Erythroblast (primary cell): Measurements from ENCODE around the gene ZDHHC17.

Experiments
- DNase-seq, 2 experiments: peaks; one replicate each; lab custom pipeline; 2025; lab: John Stamatoyannopoulos, UW
- GATA1 ChIP-seq: IDR thresholded peaks from 2 replicates; pipeline ENCODE4 v1.6.1; 2011; ENCODE audit warnings: low read depth, mild to moderate bottlenecking, control low read depth, low read length, moderate library complexity
- POLR2A ChIP-seq: IDR thresholded peaks from 2 replicates; pipeline ENCODE4 v1.6.1; 2011; ENCODE audit warnings: mild to moderate bottlenecking, low read length

ZDHHC17 gene

DNA sequence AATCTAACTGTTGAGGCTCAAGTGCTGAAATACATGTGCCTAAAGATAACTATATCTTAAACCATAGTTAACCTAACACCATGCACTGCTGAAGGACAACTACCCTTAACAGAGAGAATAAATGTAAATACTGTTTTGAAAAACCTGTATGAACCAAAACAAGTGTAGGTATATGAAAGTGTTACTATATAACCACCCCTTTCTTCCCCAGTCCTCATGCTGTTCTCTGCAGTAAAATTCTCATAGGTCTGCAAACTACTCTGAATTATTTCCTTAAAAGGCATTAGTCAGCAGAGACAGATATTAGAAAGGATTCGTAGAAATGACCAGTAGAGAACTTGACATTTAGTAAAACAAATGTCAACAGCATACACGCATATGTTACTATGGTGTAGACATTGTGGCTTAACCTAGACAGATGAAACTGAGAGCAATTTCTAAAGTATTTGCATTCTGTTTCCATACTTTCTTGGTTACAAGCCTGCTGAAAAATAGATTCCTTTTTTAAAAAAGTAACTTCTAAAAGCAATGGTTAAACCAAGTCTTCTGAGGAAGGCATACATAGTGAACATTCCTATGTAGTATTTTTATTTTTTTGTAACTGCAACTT is 101.0 kb downstream of the ZDHHC17 start:
- no peak for DNase-seq

DNA sequence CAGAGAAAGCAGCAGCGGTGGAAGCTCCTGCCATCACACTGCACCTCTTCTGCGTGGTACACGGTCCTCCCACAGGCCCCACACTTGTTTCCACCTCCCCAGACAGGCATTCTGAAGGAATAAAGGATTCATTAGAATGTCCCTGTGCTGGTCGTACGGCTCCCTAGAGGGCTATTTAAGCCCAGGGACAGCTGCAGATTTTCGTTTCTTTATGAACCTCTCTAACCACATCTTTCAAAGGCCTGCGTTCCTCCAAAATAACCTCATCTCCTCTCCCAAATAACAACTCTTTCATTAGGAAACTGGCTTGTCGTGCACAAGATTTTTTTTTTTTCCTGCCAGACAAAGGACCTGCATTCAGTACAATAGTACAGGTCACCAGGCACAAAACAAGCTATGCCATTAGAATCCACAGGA is 102.2 kb downstream of the ZDHHC17 start:
- no peak for DNase-seq
- TF ChIP-seq POLR2A (no peak), GATA1 (no peak)

More for the DNA sequence above, 101.0 kb downstream of the ZDHHC17 start:
- TF ChIP-seq GATA1 (no peak), POLR2A (no peak)

DNA sequence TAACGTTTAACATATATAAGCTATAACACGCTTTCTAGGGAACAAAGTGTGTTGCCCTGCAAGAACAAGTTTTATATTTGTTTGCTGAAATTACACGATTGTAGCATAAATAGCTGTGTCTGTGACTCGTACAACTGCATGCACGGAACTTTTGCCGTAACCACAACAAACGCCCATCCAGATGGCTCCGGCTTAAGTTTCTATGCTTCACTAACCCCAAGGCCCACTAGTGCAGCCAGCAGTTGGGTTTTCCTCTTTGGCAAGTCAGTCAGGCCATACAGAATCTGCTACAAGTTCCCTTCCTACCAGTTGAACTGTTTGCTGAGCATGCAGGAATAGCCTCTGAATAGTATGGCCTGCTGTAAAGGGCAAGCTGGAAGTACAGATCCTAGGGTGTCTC is 102.8 kb downstream of the ZDHHC17 start:
- no peak for DNase-seq
- TF ChIP-seq GATA1 (no peak), POLR2A (no peak)

DNA sequence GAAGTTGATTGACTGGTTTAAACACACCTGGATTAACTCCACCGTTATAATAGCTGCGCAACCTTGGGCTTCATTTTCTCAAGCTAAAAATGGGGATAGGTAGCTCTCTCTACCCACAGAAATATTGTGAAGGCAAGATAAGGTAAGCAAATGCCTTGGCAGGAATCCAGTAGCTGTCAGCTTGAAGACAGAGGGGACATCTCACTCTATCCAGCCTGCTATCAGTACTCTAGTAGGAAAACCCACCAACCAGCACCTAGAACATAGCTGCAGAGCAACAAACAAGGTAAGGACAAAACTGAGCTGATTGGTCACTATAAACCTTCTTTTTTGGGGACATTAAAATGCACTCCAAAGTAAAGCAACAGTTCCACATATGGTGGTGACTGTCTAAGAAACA is 107.2 kb downstream of the ZDHHC17 start:
- TF ChIP-seq GATA1, result no peak
- TF ChIP-seq POLR2A, result no peak
- peak; percentile 13 to 68 for DNase-seq

DNA sequence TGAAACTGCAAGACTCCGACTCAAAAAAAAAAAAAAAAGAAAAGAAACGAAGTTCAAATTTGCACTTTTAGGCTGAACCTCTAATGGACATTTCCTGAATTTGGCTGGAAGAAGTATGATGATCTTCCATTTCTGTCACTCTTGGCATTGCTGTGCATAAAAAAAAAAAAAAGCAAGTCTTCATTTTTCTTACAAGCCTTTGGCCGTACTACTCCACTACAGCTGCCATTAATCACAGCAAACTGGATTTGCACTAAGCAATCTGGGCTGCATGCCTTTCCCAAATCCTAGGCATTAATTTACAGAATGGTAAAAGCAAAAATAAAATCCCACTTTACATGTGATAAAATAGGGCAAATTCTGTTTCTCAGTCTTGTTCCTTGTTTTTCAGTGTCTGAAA is 107.8 kb downstream of the ZDHHC17 start:
- no peak for TF ChIP-seq GATA1
- TF ChIP-seq POLR2A, result no peak
- no peak for DNase-seq

DNA sequence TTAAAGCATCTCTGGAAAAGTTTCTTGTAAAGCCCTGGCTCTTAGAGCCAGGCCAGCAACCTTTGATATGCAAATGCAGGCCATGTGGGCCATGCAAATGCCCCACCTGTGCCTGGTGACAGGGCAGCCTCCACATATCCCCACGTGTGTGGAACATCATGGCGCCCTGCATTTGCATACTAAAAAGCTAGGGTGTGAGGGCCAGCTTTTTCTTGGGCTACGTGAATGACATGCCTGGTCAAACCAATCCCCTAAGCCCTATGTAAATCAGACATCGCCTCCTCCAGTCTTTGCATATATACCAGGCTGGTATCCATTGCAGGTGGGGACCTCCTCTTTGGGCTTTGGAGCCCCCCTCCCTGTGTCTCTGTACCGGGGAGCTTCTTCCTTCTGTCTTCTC is 108.5 kb downstream of the ZDHHC17 start:
- no peak for DNase-seq
- TF ChIP-seq POLR2A, result no peak
- TF ChIP-seq GATA1, result no peak

DNA sequence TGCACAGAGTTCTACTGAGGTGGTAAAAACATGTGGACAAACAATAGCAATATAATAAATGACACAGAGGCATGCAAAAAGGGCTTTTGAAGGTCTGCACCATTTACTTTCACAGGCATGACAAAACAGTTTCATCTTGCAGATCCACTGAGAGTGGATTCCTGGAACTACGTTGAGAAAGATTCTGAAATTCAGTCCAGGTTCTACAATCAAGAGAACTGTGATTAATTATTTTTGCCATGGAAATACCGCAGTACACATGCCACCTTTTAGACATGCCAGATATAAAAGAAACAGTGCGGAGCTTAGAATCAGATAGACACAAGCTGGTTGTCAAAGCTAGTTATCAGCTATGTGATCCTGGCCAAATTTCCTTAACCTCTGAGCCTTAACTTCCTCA is 110.1 kb downstream of the ZDHHC17 start:
- no peak for TF ChIP-seq GATA1
- no peak for TF ChIP-seq POLR2A
- no peak for DNase-seq

DNA sequence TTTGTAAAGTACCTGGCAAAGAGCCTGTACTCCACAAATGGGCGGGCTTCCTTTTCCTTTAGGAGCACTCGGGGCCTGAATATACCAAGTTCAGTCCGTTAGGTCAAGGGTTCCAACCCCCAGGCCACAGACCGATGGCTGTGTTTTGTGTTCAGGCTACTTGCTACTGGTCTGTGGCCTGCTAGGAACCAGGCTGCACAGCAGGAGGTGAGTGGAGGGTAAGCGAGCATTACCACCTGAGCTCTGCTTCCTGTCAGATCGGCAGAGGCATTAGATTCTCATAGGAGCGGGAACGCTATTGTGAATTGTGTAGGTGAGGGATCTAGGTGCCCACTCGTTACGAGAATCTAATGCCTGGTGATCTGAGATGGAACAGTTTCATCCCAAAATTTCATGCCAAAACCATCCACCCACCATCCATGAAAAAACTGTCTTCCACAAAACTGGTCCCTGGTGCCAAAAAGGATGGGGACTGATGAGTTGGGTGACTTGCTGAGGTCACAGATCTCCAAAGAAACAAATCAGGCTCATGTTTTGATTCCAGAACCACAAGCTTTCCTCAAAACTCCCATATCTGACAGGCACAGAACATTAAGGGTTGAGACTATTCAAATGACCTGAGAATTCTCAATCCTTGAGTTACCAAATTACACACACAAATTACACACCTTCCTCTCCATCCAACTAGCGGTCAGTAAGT is 110.7 kb downstream of the ZDHHC17 start:
- DNase-seq, result no peak
- no peak for TF ChIP-seq GATA1
- TF ChIP-seq POLR2A, result no peak

DNA sequence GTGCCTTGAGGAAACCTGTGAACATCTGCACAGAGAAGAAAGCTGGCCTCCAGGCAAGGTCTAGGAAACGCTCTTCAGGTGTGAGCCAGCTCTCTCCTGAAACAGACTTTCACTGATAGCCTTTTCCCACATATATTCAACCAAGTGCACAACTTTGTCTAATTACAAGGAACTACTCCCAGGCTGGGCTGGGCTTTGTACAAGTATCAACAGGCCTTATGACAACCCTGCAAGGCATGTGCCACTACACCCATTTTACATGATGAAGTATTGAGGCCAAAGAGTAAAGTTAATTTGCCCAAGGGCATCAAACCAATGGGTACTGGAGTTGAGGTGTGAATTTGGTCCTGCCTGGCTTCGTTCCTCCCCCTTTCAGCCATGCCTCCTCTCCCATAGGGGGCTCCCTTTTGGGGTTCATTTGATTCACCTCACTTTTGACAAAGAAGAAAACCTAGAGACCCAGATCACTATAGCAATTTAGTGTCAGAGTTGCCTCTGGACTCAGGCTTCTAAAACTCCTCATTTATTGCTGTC is 112.8 kb downstream of the ZDHHC17 start:
- DNase-seq, result no peak
- no peak for TF ChIP-seq GATA1
- TF ChIP-seq POLR2A, result no peak

DNA sequence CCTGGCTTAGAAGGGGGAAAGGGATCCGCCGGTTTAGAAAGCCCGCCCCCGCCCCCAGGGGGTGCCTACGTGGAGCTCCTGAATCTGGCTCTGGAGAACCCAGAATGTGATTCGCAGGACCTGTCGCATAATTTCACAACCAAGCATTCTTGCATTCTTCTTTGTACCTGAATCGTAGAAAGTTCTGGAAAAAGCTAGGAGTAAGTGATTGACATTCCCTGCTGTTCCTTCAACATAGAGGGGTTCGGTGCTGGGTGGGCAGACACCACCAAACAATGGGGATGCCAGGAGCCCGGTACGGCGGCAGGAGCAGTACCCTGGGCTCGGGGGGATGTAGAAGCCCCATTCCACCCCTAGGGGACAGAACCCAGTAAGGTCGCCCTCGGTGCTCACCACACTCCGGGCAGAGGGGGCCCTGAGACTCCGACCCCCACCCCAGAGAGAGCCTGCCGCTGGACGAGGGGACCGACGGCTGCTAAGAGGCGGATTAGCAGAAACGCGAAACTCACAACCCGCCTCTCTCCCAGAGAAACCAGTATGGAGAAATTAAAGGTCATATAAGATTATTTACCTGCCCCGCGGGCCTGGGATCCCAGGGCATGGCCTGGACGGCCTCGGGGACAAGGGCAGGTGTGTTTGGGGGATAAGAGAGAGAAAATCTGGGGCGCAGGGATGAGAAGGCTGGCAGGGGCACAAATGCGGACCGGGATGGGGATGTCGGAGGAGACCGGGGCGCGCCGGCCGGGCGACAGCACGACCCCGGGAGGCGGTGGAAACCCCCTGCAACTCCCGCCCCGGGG is 114.4 kb downstream of the ZDHHC17 start:
- peak; percentile 29 to 35 for DNase-seq
- TF ChIP-seq GATA1 (no peak), POLR2A (no peak)

DNA sequence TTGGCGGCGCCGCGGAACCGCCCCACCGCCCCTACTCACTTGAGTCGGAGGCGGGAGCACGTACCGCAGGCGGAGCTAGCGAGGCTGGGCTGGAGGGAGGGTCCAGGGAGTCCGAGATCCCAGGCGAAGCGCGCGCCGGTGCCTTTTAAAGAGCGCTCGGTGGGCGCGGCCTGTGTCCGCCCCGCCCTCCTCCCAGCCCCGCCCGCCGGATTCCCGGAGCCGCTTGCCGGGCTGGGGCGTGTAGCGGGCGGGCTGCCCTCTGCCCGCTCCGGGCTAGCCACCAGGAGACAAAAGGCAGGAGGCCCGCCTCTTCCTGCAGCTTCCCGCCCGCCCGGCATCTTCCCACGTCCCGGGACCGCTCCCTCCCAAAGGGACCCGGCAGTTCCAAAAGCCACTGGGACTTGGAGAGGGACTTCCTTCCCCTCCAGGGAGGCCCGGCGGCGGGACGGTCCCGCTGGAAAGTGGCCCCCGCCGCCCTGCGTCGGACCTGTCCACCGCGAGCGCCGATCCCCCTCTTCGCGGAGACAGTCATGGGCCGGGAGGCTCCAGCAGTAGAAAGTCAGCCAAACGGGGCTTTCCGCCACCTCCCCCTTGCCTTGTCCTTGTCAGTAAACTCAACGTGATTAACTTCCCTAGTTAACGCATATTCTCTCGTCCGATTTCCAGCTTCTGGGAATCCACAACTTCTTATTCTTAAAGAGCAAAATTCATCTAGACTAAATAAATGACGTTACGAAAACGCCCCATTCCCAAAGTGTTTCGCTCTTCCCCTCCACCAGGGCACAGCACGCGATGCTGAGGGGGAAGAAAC is 115.2 kb downstream of the ZDHHC17 start, which contains the start of gene CSRP2:
Gene CSRP2 (minus strand): TSS at position 121 of the 811 bp plus-strand sequence. CDS start 12,759 bp downstream, outside the sequence.
- DNase-seq, result peak; percentile 79 to 84
- TF ChIP-seq POLR2A (no peak), GATA1 (no peak)

DNA sequence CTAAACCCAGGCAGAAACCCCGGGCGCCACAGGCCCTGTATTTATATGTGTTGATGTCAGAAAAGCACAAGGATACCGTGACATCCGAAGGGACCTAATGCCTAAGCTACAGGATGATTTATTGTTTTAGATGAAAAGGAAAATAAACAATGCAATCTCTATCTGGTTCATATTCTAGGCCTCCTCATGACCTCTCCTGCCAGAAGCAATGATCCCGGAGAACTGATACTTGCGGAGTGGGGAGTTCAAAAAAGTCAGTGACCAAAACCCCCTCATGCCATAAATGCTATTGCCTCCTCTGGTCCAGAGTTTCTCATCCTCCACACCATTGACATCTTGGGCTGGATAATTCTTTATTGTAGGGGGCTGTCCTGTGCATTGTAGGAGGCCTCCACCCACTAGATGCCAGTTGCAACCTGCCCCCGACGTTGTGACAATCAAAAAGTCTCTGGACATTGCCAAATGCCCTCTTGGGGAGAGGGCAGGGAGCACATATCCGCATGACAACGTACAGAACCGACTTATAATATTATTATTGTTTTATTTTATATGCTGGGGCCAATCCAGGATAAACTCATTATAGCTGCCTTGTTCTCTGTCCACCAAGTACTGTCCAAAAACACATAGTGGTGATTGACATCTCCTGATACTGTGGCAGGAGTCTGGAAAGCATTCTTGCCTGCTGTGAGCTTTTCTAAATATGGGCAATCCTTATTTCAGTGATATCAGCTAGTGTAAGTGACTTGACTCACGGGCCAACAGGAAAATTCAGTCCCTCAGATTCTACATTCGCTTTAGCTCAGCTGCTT is 116.0 kb downstream of the ZDHHC17 start:
- DNase-seq, result no peak
- TF ChIP-seq GATA1 (no peak), POLR2A (no peak)
